ENCODE results near the gene NOTCH1. TPM values are rescaled to one million over a fixed set of nuclear protein-coding genes. Genes with fewer than 3 reads are reported as not detected.

Gene NOTCH1
- total RNA-seq, 1 experiment from 2014 or later = 28.5 TPM

- no peak overlapping the region for H3K27ac ChIP-seq
- H3K4me1 ChIP-seq = peaks cover 7% of the 10 kb centered on the region; the same call in 1 of the 2 replicates
Observed at GRCh38 chr9:136539427-136540421, 6.1 kb downstream of the NOTCH1 start.

GRCh38 chr9:136538599-136539426 is 7.0 kb downstream of the NOTCH1 start:
- peaks cover 3% of the 10 kb centered on the region; the same call in 1 of the 2 replicates for H3K4me1 ChIP-seq
- DNase-seq = no peak
- H3K4me3 ChIP-seq = no peak overlapping the region
- H3K27me3 ChIP-seq = no peaks in the 10 kb centered on the region
- H3K9me3 ChIP-seq (replicated peaks) = no peaks in the 10 kb centered on the region
- H3K27ac ChIP-seq = no peak overlapping the region
- peaks cover 6% of the 10 kb centered on the region; the same call in 1 of the 2 replicates for H3K36me3 ChIP-seq

More at GRCh38 chr9:136539427-136540421, 6.1 kb downstream of the NOTCH1 start:
- H3K36me3 ChIP-seq = peaks cover 6% of the 10 kb centered on the region; the same call in 1 of the 2 replicates
- DNase-seq = no peak
- no peak overlapping the region for H3K4me3 ChIP-seq
- H3K27me3 ChIP-seq = no peaks in the 10 kb centered on the region
- no peaks in the 10 kb centered on the region for H3K9me3 ChIP-seq (replicated peaks)

GRCh38 chr9:136537896-136538598 is 7.8 kb downstream of the NOTCH1 start:
- no peak for DNase-seq
- H3K4me3 ChIP-seq = no peak overlapping the region
- no peaks in the 10 kb centered on the region for H3K9me3 ChIP-seq (replicated peaks)
- no peaks in the 10 kb centered on the region for H3K27me3 ChIP-seq
- H3K4me1 ChIP-seq = no peaks in the 10 kb centered on the region
- H3K36me3 ChIP-seq = peaks cover 6% of the 10 kb centered on the region; the same call in 1 of the 2 replicates
- no peak overlapping the region for H3K27ac ChIP-seq

- no peaks in the 10 kb centered on the region for H3K27me3 ChIP-seq
- H3K4me1 ChIP-seq = no peaks in the 10 kb centered on the region
- no peak overlapping the region for H3K4me3 ChIP-seq
- H3K9me3 ChIP-seq (replicated peaks) = no peaks in the 10 kb centered on the region
- no peak overlapping the region for H3K27ac ChIP-seq
- peaks cover 3% of the 10 kb centered on the region; the same call in 1 of the 2 replicates for H3K36me3 ChIP-seq
- no peak for DNase-seq
Observed at GRCh38 chr9:136537411-136537810, 8.4 kb downstream of the NOTCH1 start.

GRCh38 chr9:136536721-136537241 is 9.1 kb downstream of the NOTCH1 start:
- Histone ChIP-seq H3K27ac (no peak overlapping the region), H3K4me3 (no peak overlapping the region), H3K4me1 (no peaks in the 10 kb centered on the region), H3K9me3 (replicated peaks) (no peaks in the 10 kb centered on the region), H3K27me3 (no peaks in the 10 kb centered on the region), H3K36me3 (peaks cover 3% of the 10 kb centered on the region; the same call in 1 of the 2 replicates)
- DNase-seq = no peak

- DNase-seq = no peak
- Histone ChIP-seq H3K27me3 (no peaks in the 10 kb centered on the region), H3K27ac (no peak overlapping the region), H3K9me3 (replicated peaks) (no peaks in the 10 kb centered on the region), H3K36me3 (peaks cover 3% of the 10 kb centered on the region; the same call in 1 of the 2 replicates), H3K4me3 (no peak overlapping the region), H3K4me1 (no peaks in the 10 kb centered on the region)
Observed at GRCh38 chr9:136536051-136536720, 9.7 kb downstream of the NOTCH1 start.

- peaks cover 3% of the 10 kb centered on the region; the same call in 1 of the 2 replicates for H3K36me3 ChIP-seq
- no peaks in the 10 kb centered on the region for H3K9me3 ChIP-seq (replicated peaks)
- peaks cover 6% of the 10 kb centered on the region; the same call in 1 of the 2 replicates for H3K4me1 ChIP-seq
- H3K27ac ChIP-seq = no peak overlapping the region
- no peak for DNase-seq
- no peaks in the 10 kb centered on the region for H3K27me3 ChIP-seq
- no peak overlapping the region for H3K4me3 ChIP-seq
Observed at GRCh38 chr9:136535070-136535469, 10.8 kb downstream of the NOTCH1 start.

GRCh38 chr9:136534366-136534765 is 11.5 kb downstream of the NOTCH1 start:
- H3K4me1 ChIP-seq = peaks cover 12% of the 10 kb centered on the region; the same call in 1 of the 2 replicates

GRCh38 chr9:136533775-136534157 is 12.1 kb downstream of the NOTCH1 start:
- Histone ChIP-seq H3K4me3 (no peak overlapping the region), H3K36me3 (no peaks in the 10 kb centered on the region), H3K4me1 (peaks cover 18% of the 10 kb centered on the region; the same call in 1 of the 2 replicates), H3K27ac (no peak overlapping the region), H3K27me3 (no peaks in the 10 kb centered on the region), H3K9me3 (replicated peaks) (no peaks in the 10 kb centered on the region)
- no peak for DNase-seq

More at GRCh38 chr9:136534366-136534765, 11.5 kb downstream of the NOTCH1 start:
- H3K27ac ChIP-seq = no peak overlapping the region
- H3K27me3 ChIP-seq = no peaks in the 10 kb centered on the region
- DNase-seq = no peak
- peaks cover 1% of the 10 kb centered on the region; the same call in 1 of the 2 replicates for H3K36me3 ChIP-seq
- H3K4me3 ChIP-seq = no peak overlapping the region
- no peaks in the 10 kb centered on the region for H3K9me3 ChIP-seq (replicated peaks)

- no peak for DNase-seq
- H3K4me3 ChIP-seq = no peak overlapping the region
- H3K27me3 ChIP-seq = no peaks in the 10 kb centered on the region
- H3K4me1 ChIP-seq = peaks cover 22% of the 10 kb centered on the region
- no peaks in the 10 kb centered on the region for H3K36me3 ChIP-seq
- no peaks in the 10 kb centered on the region for H3K9me3 ChIP-seq (replicated peaks)
- H3K27ac ChIP-seq = no peak overlapping the region
Observed at GRCh38 chr9:136532799-136533774, 12.8 kb downstream of the NOTCH1 start.

- no peak for DNase-seq
- Histone ChIP-seq H3K4me1 (peaks cover 31% of the 10 kb centered on the region), H3K9me3 (replicated peaks) (no peaks in the 10 kb centered on the region), H3K4me3 (no peak overlapping the region), H3K27me3 (no peaks in the 10 kb centered on the region), H3K27ac (no peak overlapping the region), H3K36me3 (no peaks in the 10 kb centered on the region)
Observed at GRCh38 chr9:136531904-136532798, 13.7 kb downstream of the NOTCH1 start.

Data from SJCRH30 (cell line).